IMR-90 (cell line): ENCODE data around the gene FAM186B. TPM values are rescaled to one million over a fixed set of nuclear protein-coding genes. Genes with fewer than 3 reads are reported as not detected.
A peak's percentile ranks its signal among the peaks of the same experiment; 100 is the strongest.

Experiments used
- ATAC-seq: fragments of 200-7000 bp; cut with Tn5 transposase; 2 replicates; pipeline ENCODE4 v1.9.1; 2020; ENCODE audit warnings: low read depth, mild to moderate bottlenecking, moderate library complexity
- BruUV-seq: library from RNA; stranded (reverse); fragments of 400-500 nt; replicated peaks from 2 replicates; lab custom pipeline; 2021; lab: Mats Ljungman, UMichigan
- CTCF ChIA-PET: fragments of 300-600 bp; formaldehyde crosslinking; extraction: SDS; loops from one replicate; lab custom pipeline; 2021; ENCODE audit warnings: antibody characterized with exemption; lab: Yijun Ruan, JAX
- POLR2A ChIA-PET: fragments of 300-600 bp; sonication (Branson Sonifier 250); formaldehyde crosslinking; loops from one replicate; lab custom pipeline; 2022; ENCODE audit warnings: antibody characterized with exemption; ENCODE audit not compliant: unreplicated experiment; lab: Charles Lee
- DNase-seq: peaks from one replicate; pipeline ENCODE4 v3.0.0; 2013
- H2AFZ ChIP-seq: replicated peaks from 2 replicates; pipeline ENCODE3; 2013; ENCODE audit warnings: low read length, mild to moderate bottlenecking; ENCODE audit not compliant: poor library complexity
- H2AK5ac ChIP-seq: 2 replicates; pipeline ENCODE4 v1.6.1; 2013; ENCODE audit warnings: low read depth, low read length, inconsistent platforms
- H2AK9ac ChIP-seq: replicated peaks from 2 replicates; pipeline ENCODE3; 2013; ENCODE audit warnings: mild to moderate bottlenecking, low read depth, low read length, moderate library complexity; ENCODE audit not compliant: poor library complexity
- H2BK120ac ChIP-seq: 2 replicates; pipeline ENCODE4 v1.6.1; 2013; ENCODE audit warnings: low read depth, low read length, inconsistent platforms
- H2BK15ac ChIP-seq: 3 replicates; pipeline ENCODE4 v1.6.1; 2013; ENCODE audit warnings: low read depth, low read length, inconsistent platforms
- H2BK20ac ChIP-seq: 2 replicates; pipeline ENCODE4 v1.6.1; 2013; ENCODE audit warnings: low read depth, mild to moderate bottlenecking, inconsistent platforms, low read length, moderate library complexity
- H2BK5ac ChIP-seq: 2 replicates; pipeline ENCODE4 v1.6.1; 2013; ENCODE audit warnings: mild to moderate bottlenecking, low read depth, low read length, inconsistent platforms; ENCODE audit not compliant: poor library complexity, severe bottlenecking
- H3K14ac ChIP-seq: replicated peaks from 2 replicates; pipeline ENCODE4 v1.6.1; 2013; ENCODE audit warnings: low read depth, low read length, inconsistent platforms
- H3K18ac ChIP-seq: 2 replicates; pipeline ENCODE4 v1.6.1; 2013; ENCODE audit warnings: low read depth, low read length, control low read depth
- H3K23ac ChIP-seq: 2 replicates; pipeline ENCODE4 v1.6.1; 2013; ENCODE audit warnings: low read depth, low read length, inconsistent platforms
- H3K27ac ChIP-seq: 2 replicates; pipeline ENCODE4 v1.5.1; 2013; ENCODE audit warnings: mild to moderate bottlenecking, control low read depth, low read length; ENCODE audit not compliant: insufficient read depth
- H3K27me3 ChIP-seq: 2 replicates; pipeline ENCODE4 v1.6.1; 2013; ENCODE audit warnings: low read length; ENCODE audit not compliant: control insufficient read depth, insufficient read depth
- H3K36me3 ChIP-seq: 2 replicates; pipeline ENCODE4 v1.6.1; 2013; ENCODE audit warnings: low read length, mixed read lengths; ENCODE audit not compliant: control insufficient read depth, insufficient read depth
- H3K4ac ChIP-seq: 2 replicates; pipeline ENCODE4 v1.6.1; 2013; ENCODE audit warnings: low read depth, low read length, inconsistent platforms
- H3K4me1 ChIP-seq: 2 replicates; pipeline ENCODE4 v1.6.1; 2013; ENCODE audit warnings: low read length, mixed read lengths; ENCODE audit not compliant: control insufficient read depth, insufficient read depth
- H3K4me2 ChIP-seq: 2 replicates; pipeline ENCODE4 v1.6.1; 2013; ENCODE audit warnings: low read depth, mild to moderate bottlenecking, control low read depth, low read length, moderate library complexity
- H3K4me3 ChIP-seq: 2 replicates; pipeline ENCODE4 v1.5.1; 2013; ENCODE audit warnings: low read depth, mild to moderate bottlenecking, control low read depth, low read length, moderate library complexity; ENCODE audit not compliant: insufficient read depth
- H3K56ac ChIP-seq: 2 replicates; pipeline ENCODE4 v1.6.1; 2013; ENCODE audit warnings: low read length, inconsistent platforms; ENCODE audit not compliant: insufficient read depth; ENCODE audit errors: extremely low read depth
- H3K79me1 ChIP-seq, 2 experiments: 2 replicates each; pipeline ENCODE4 v1.6.1; 2013; ENCODE audit warnings: low read length in 2 of 2, inconsistent platforms in 1 of 2, low read depth in 1 of 2
- H3K9ac ChIP-seq: 2 replicates; pipeline ENCODE4 v1.6.1; 2013; ENCODE audit warnings: low read depth, low read length, control low read depth
- H3K9me1 ChIP-seq: 2 replicates; pipeline ENCODE4 v1.6.1; 2013; ENCODE audit warnings: low read length, inconsistent platforms; ENCODE audit not compliant: insufficient read depth
- H3K9me3 ChIP-seq: 2 replicates; pipeline ENCODE4 v1.6.1; 2013; ENCODE audit warnings: low read length; ENCODE audit not compliant: control insufficient read depth, insufficient read depth
- H4K20me1 ChIP-seq: 2 replicates; pipeline ENCODE4 v1.6.1; 2013; ENCODE audit warnings: low read length, inconsistent platforms; ENCODE audit not compliant: insufficient read depth
- H4K5ac ChIP-seq: 2 replicates; pipeline ENCODE4 v1.6.1; 2013; ENCODE audit warnings: mild to moderate bottlenecking, low read depth, low read length, control low read depth
- H4K8ac ChIP-seq, 2 experiments: 2 replicates each; pipeline ENCODE4 v1.6.1; 2013; ENCODE audit warnings: low read depth in 2 of 2, low read length in 2 of 2, control low read depth in 1 of 2, inconsistent platforms in 1 of 2
- H4K91ac ChIP-seq: 2 replicates; pipeline ENCODE4 v1.6.1; 2013; ENCODE audit warnings: low read depth, low read length, inconsistent platforms; ENCODE audit not compliant: insufficient read depth
- CEBPB ChIP-seq: IDR thresholded peaks from 2 replicates; pipeline ENCODE4 v1.6.1; 2012; ENCODE audit warnings: low read depth, low read length, improper control_type of control experiment
- CHD1 ChIP-seq: IDR thresholded peaks from 2 replicates; pipeline ENCODE4 v1.6.1; 2012; ENCODE audit warnings: low read depth, low read length, improper control_type of control experiment
- ELK1 ChIP-seq: fragments of 150-350 bp; IDR thresholded peaks from 2 replicates; pipeline ENCODE4 v1.6.1; 2016; ENCODE audit warnings: low read depth, mild to moderate bottlenecking, low read length, moderate library complexity, borderline replicate concordance
- FOS ChIP-seq: fragments of 150-350 bp; IDR thresholded peaks from 2 replicates; pipeline ENCODE4 v1.6.1; 2016; ENCODE audit warnings: low read depth, low read length
- MAFK ChIP-seq: IDR thresholded peaks from 2 replicates; pipeline ENCODE4 v1.6.1; 2012; ENCODE audit warnings: low read depth, low read length, improper control_type of control experiment
- MXI1 ChIP-seq: IDR thresholded peaks from 2 replicates; pipeline ENCODE4 v1.6.1; 2012; ENCODE audit warnings: low read depth, mild to moderate bottlenecking, low read length, moderate library complexity, borderline replicate concordance
- NFE2L2 ChIP-seq: fragments of 150-350 bp; IDR thresholded peaks from 2 replicates; pipeline ENCODE4 v1.6.1; 2016; ENCODE audit warnings: low read depth, mild to moderate bottlenecking, low read length
- POLR2A ChIP-seq: IDR thresholded peaks from 2 replicates; pipeline ENCODE4 v1.6.1; 2012; ENCODE audit warnings: mild to moderate bottlenecking, low read depth, low read length
- RAD21 ChIP-seq: IDR thresholded peaks from 2 replicates; pipeline ENCODE4 v1.6.1; 2012; ENCODE audit warnings: low read length, improper control_type of control experiment
- RCOR1 ChIP-seq: IDR thresholded peaks from 2 replicates; pipeline ENCODE4 v1.6.1; 2012; ENCODE audit warnings: mild to moderate bottlenecking, low read length, improper control_type of control experiment; ENCODE audit not compliant: insufficient replicate concordance
- RFX5 ChIP-seq: IDR thresholded peaks from 2 replicates; pipeline ENCODE4 v1.8.0; 2012; ENCODE audit warnings: low read depth, mild to moderate bottlenecking, low read length, moderate library complexity
- WGBS, 2 experiments: methylation state at CpG; one replicate each; pipeline versions ENCODE4 v1.1.5 to v1.1.7; 2013; ENCODE audit warnings: missing lambda C conversion rate in 2 of 2; ENCODE audit not compliant: insufficient read length in 1 of 2; ENCODE audit errors: extremely low coverage in 2 of 2; 5-methylcytosine and 5-hydroxymethylcytosine counted together
- dilution Hi-C: fragments of 300-500 bp; cut with HindIII; formaldehyde crosslinking; loops from one replicate; pipeline ENCODE4 v1.14.3; 2018; ENCODE audit warnings: low sequenced_read_pairs; ENCODE audit not compliant: unreplicated experiment
- in situ Hi-C: fragments of 300-500 bp; cut with MboI; formaldehyde crosslinking; loops from 3 replicates; pipeline ENCODE4 v1.14.3; 2019; ENCODE audit warnings: low sequenced_read_pairs, inconsistent platforms, mixed read lengths
- intact Hi-C: fragments of 100-400 bp; cut with micrococcal nuclease; formaldehyde crosslinking; loops from 2 replicates; pipeline ENCODE4 v1.10.0; 2022
- polyA plus RNA-seq, 3 experiments: library from polyadenylated mRNA; depleted of rRNA; stranded (reverse); fragments of >200 nt; gene quantifications; 2 replicates each; pipeline ENCODE4 v1.2.3, GENCODE V29; 2012; ENCODE audit warnings: low replicate concordance in 1 of 3
- total RNA-seq: library from RNA; depleted of rRNA; stranded (reverse); fragments of >200 nt; gene quantifications from 2 replicates; pipeline ENCODE4 v1.2.3, GENCODE V29; 2012
- TF ChIP-seq, protein P1 (sequence below): conservative IDR thresholded peaks from 2 replicates; pipeline ENCODE4 v1.5.1; 2012; ENCODE audit warnings: mild to moderate bottlenecking, low read depth, low read length, improper control_type of control experiment

FAM186B gene
- total and polyA plus RNA-seq, 2 of the 4 experiments (the other 2 are of a cell fraction), result 0.10 to 0.18 TPM

GRCh38 chr12:49633703-49634345 is 28.4 kb upstream of the FAM186B start:
- Histone ChIP-seq H3K9me3 (no peaks in the 10 kb centered on the region), H4K91ac (no peak overlapping the region), H3K4me1 (peaks cover 5% of the 10 kb centered on the region; the same call in 1 of the 2 replicates), H4K8ac (no peak overlapping the region), H2BK5ac (no peak overlapping the region), H2AK5ac (no peak overlapping the region), H3K18ac (no peak overlapping the region), H2AFZ (no peak overlapping the region), H3K27me3 (no peaks in the 10 kb centered on the region), H4K20me1 (peaks cover 3% of the 10 kb centered on the region; the same call in 1 of the 2 replicates), H3K27ac (no peak overlapping the region), H3K4ac (no peak overlapping the region), H4K5ac (no peak overlapping the region), H3K14ac (no peak overlapping the region), H3K23ac (no peak overlapping the region), H2BK20ac (no peak overlapping the region), H3K36me3 (peaks cover 19% of the 10 kb centered on the region), H3K9me1 (no peaks in the 10 kb centered on the region), H2AK9ac (peak overlapping the region; percentile 33), H3K4me2 (no peak overlapping the region), H3K79me1 (peaks cover 0 to 3% of the 10 kb centered on the region in 2 experiments; a peak in 2 of 4 replicates), H3K56ac (no peak overlapping the region), H3K9ac (no peak overlapping the region), H3K4me3 (no peak overlapping the region), H2BK15ac (no peak overlapping the region), H2BK120ac (no peak overlapping the region)
- dilution Hi-C loops (no loop called here), in situ Hi-C loops (no loop called here), intact Hi-C loops (no loop called here)
- no peak for TF ChIP-seq ELK1
- TF ChIP-seq POLR2A, result no peak
- no peak for TF ChIP-seq MAFK
- TF ChIP-seq RAD21, result no peak
- TF ChIP-seq, protein P1, sequence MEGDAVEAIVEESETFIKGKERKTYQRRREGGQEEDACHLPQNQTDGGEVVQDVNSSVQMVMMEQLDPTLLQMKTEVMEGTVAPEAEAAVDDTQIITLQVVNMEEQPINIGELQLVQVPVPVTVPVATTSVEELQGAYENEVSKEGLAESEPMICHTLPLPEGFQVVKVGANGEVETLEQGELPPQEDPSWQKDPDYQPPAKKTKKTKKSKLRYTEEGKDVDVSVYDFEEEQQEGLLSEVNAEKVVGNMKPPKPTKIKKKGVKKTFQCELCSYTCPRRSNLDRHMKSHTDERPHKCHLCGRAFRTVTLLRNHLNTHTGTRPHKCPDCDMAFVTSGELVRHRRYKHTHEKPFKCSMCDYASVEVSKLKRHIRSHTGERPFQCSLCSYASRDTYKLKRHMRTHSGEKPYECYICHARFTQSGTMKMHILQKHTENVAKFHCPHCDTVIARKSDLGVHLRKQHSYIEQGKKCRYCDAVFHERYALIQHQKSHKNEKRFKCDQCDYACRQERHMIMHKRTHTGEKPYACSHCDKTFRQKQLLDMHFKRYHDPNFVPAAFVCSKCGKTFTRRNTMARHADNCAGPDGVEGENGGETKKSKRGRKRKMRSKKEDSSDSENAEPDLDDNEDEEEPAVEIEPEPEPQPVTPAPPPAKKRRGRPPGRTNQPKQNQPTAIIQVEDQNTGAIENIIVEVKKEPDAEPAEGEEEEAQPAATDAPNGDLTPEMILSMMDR, result no peak
- no peak for TF ChIP-seq FOS
- no peak for TF ChIP-seq NFE2L2
- TF ChIP-seq MXI1, result no peak
- no peak for TF ChIP-seq CHD1
- TF ChIP-seq RFX5, result no peak
- no peak for TF ChIP-seq CEBPB
- TF ChIP-seq RCOR1, result no peak
- BruUV-seq, result no TSS peak
- no CpG with 5 or more reads among the region's 2 CpGs for WGBS, 2 experiments
- DNase-seq, result no peak
- ChIA-PET POLR2A (no interaction called here), CTCF (no interaction called here)
- no peak for ATAC-seq
